Ovary (tissue), 3 donors: ENCODE results near the gene TXK.

Source experiments
- POLR2A ChIP-seq: fragments of 450-650 bp; IDR thresholded peaks from one replicate; pipeline ENCODE4 v1.6.1; 2017; ENCODE audit warnings: antibody characterized with exemption, mild to moderate bottlenecking, moderate library complexity
- TF ChIP-seq, protein P1 (sequence below), 3 donors: fragments of 450-650 bp in 2 of 3; fragments of 200-600 bp in 1 of 3; IDR thresholded peaks; one replicate each; pipeline versions ENCODE4 v1.5.1 to v1.8.0; 2016 to 2022; ENCODE audit warnings: antibody characterized with exemption in 3 of 3, mild to moderate bottlenecking in 1 of 3
- donor health status: DM: no; HTN: no; CAD: no.

DNA sequence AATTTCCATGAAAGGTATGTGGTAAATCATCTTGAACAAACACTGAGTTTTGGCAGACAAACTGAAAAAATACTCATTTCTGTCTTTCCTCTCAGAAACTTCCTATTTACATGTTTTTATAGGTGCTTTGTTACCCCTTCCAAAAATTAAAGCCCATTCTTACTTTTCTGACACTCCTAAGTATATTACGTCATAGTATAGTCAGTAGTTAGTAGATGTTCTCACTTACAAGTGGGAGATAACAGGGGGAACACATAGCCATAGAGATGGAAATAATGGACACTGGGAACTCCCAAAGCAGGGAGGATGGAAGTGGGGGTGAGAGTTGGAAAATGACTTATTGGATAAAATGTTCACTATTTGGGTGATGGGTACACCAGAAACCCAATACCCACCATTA, 28.8 kb downstream of the TXK start:
- TF ChIP-seq, protein P1, sequence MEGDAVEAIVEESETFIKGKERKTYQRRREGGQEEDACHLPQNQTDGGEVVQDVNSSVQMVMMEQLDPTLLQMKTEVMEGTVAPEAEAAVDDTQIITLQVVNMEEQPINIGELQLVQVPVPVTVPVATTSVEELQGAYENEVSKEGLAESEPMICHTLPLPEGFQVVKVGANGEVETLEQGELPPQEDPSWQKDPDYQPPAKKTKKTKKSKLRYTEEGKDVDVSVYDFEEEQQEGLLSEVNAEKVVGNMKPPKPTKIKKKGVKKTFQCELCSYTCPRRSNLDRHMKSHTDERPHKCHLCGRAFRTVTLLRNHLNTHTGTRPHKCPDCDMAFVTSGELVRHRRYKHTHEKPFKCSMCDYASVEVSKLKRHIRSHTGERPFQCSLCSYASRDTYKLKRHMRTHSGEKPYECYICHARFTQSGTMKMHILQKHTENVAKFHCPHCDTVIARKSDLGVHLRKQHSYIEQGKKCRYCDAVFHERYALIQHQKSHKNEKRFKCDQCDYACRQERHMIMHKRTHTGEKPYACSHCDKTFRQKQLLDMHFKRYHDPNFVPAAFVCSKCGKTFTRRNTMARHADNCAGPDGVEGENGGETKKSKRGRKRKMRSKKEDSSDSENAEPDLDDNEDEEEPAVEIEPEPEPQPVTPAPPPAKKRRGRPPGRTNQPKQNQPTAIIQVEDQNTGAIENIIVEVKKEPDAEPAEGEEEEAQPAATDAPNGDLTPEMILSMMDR (IDR thresholded peaks at IDR 0.05): no peak
- TF ChIP-seq POLR2A: no peak
